GM18867 (cell line): ENCODE data around the gene KIF22.
A peak's percentile ranks its signal among the peaks of the same experiment; 100 is the strongest.
"Not testable (repeated sequence)": the region's sequence is repeated elsewhere in the genome, so short reads cannot be mapped to it uniquely, and the experiment has no call there.

ENCODE experiments used
- ATAC-seq: cut with Tn5 transposase; IDR thresholded peaks from one replicate; pipeline ENCODE4 v1.9.1; 2021; ENCODE audit warnings: mild to moderate bottlenecking, moderate library complexity; ENCODE audit not compliant: unreplicated experiment

Gene KIF22

DNA sequence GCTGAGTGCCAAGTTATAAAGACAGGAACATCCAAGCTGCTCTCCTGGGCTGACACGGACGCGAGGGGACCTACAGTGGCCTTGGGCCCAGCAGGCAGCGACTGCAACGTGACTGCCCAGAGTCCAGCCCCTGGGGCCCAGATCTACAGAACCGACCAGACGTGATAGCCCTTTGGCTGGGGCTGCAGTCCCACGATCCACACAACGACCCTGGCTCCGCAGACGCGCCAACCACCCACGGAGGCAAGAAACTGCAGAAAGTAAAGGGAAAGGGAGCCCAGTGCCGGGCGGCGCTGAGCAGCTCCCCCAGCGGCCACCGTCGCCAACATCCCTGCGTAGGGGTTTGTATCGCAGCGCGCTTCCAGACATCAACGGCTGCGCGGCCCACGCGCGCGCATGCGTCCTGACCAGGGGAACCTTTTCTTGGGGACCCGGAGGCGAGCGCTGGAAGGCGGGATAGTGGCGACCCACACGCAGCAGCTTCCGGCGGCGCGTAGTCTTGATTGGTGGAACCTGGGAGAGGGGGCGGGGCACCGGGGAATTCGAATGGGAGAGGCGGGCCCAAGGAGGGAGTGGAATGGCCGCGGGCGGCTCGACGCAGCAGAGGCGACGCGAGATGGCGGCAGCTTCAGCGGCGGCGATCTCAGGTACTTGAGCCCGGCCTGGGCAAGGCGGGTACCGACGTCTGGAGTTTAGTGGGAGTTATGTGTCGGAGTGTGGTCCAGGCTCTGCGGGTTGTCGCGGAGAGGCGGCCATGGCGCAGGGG, at the start of gene KIF22:
TSS of gene KIF22 (plus strand) at position 569 of the 766 bp plus-strand sequence. CDS start at position 578, 9 bp downstream.
- ATAC-seq = peak; percentile 89

DNA sequence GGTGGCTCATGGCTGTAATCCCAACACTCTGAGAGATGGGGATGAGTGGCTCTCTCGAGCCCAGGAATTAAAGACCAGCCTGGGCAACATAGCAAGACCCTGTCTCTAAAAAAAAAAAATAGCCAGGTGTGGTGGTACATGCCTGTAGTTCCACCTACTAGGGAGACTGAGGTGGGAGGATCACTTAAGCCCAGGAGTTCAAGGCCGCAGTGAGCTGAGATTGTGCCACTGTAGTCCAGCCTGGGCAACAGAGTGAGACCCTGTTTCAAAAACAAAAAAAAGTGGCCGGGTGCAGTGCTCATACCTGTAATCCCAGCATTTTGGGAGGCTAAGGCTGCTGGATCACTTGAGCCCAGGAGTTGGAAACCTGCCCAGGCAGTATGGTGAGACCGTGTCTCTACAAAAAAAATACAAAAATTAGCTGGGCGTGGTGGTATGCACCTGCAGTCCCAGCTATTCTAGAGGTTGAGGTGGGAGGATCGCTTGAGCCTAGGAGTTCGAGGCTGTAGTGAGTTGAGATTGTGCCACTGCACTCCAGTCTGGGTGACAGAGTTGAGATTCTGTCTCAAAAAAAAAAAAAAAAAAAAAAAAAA, 47.8 kb upstream of the KIF22 start:
- ATAC-seq = no peak

DNA sequence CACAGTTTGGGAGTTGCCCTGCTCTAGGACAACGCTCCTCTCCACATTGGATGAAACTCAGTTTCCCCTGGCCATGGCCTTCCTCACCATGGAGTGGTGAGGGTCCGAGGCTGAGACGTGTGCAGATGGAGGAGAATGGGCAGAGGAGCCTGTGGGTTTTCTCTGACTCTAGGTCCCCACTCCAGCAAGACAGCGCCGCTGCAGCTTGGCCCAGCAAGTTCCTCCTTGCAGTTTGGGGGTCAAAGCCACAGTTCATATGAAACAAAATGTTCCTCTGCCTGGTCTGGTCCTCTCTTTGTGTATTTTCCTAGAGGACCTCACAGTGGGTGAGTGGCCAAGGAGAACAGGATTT, 47.1 kb upstream of the KIF22 start:
- no peak for ATAC-seq

DNA sequence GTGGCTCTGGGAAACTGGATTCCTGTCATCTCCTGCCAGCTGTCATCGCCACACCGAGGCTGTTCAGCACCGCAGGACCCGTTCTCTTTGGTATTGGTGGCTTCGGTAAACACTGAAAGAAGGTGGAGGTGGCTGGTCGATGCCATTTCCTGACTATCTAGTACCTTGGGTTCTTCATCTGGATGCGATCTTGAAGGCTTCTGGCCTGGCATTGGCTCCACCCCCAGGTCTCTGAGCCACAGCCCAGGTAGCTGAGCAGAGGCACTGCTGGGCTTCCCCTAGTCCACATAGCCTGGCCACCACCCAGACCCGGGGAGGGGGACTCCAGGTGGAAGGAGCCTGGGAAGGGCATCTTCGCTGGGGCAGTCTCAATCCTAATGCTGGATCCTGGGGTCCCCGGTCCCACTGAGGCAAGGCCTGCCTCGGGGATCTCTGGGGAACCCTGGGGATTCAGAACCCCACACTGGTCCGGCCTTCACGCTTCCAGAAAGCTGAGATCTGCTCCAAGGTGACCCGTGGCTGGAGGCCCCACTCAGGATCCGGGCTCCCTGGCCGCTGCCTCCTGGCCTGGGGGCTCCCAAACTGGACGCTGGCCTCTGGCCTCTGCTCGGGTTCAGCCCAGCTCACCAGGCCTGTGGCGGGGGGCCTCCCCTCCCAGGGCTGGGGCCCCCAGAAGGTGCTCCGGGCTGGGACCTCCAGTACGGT, 46.6 kb upstream of the KIF22 start:
- no peak for ATAC-seq

DNA sequence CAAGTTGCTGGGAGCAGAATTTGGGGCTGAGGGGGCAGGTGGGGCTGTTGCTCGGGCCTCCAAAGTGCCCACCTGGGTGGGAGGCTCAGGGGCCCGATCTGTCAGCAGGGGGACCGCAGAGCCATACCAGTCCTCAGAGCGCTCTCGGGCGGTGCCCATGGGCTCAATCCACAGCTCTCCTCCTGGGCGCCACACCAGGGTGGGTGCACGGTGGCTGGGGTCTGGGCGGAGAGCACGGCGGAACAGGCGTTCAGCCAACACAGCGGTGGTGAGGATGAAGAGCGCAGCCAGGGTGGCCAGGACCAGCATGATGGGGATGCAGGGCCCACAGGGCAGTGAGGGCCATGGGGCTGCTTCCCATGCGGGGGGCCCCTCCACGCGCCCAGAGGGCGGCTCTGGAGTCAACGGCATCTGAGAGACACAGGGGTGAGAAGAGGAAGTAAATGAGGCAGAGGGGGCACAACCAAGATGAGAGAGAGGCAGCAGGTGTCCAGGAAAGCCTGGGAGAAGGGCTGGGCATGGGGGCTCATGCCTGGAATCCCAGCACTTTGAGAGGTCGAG, 45.9 kb upstream of the KIF22 start:
- no peak for ATAC-seq

DNA sequence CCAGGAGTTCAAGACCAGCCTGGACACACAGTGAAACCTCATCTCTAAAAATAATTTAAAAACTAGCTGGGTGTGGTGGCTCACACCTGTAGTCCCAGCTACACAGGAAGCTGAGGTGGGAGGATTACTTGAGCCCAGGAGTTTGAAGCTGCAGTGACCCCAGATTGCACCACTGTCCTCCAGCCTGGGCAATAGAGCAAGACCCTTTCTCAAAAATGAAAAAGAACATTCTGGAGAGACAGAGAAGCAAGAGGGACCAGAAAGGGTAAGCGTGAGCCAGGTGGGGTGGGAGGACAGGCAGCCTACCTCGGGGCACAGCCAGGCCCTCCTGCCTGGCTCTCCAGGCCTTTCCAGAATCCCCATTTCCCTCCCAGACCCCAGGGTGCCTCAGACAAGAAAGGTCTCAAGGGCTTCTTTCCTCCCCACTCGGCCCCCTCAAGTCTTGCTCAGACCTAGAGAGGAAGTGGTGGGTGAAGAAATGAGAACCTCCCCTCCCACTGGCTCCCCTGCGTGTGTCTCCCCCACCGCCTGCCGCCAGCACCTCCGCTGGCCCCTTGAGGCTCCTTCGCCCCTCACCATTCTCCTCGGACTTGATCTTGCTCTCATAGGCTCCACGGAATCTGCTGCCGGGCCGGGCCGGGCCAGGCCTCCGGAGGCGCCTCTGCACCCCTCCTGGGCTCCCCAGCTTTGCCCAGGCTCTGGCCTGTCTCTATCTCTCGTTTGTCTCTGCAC, 45.3 kb upstream of the KIF22 start:
- ATAC-seq = peak; percentile 38

DNA sequence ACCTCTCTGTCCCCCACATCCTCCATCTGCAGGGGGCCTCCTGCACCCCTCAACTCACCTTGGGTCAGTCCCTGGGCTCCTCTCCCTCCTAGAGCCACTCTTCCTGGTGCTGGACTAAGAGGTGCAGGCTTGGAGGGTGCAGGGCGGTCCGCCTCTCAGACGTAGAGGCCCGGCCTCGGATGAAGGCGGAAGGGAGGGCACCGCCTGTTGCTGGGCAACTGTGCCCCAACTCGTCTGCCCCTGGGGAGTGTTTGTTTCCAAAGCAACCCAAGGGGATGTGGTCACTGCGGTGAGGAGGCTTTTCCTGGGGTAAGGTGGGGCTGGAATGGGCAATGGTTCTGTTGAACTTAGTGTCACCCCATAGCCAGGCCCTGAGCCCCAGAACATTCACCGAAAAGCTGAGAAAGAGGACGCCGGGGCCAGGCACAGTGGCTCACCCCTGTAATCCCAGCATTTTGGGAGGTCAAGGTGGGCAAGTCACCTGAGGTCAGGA, 44.7 kb upstream of the KIF22 start, which contains the start of gene C16orf54:
TSS of gene C16orf54 (minus strand) at position 138 of the 493 bp plus-strand sequence. CDS start 1,039 bp downstream, outside the sequence.
- ATAC-seq = peak; percentile 83

DNA sequence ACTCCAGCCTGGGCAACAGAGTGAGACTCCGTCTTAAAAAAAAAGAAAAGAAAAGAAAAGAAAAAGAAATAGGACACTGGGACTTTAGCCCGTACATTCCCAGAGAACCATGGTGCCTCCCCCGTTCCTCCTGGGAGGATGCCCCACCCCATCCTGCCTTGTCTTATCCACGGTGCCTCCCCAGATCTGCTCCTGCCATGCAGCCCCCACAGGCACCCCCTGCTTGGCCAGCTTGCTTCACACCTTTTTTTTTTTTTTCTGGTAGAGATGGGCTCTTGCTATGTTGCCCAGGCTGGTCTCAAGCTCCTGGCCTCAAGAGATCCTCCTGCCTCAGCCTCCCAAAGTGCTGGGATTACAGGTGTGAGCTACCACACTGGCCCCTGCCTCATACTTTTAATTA, 44.0 kb upstream of the KIF22 start:
- not testable (repeated sequence) for ATAC-seq

DNA sequence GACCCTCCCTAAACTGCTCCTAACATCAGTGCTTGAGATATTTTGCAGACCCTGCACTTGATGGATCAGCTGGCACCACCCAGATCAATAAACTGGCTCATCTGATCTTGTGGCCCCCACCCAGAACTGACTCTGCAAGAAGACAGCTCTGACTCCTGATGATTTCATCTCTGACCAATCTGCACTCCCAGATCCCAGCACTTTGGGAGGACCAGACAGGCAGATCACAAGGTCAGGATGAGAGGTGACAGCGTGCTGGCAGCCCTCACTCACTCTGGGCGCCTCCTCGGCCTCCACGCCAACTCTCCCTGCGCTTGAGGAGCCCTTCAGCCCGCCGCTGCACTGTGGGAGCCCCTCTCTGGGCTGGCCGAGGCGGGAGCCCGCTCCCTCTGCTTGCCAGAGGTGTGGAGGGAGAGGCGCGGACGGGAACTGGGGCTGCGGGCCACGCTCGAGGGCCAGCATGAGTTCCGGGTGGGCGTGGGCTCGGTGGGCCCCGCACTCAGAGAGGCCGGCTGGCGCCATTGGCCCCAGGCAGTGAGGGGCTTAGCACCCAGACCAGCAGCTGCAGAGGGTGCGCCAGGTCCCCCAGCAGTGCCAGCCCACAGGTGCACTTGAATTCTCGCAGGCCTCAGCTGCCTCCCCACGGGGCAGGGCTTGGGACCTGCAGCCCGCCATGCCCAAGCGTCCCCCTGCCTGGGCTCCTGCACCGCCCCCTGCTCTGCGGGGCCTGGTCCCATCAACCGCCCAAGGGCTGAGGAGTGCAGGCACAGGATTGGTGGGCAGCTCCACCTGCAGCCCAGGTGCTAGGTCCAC, 42.4 kb upstream of the KIF22 start:
- no peak for ATAC-seq

DNA sequence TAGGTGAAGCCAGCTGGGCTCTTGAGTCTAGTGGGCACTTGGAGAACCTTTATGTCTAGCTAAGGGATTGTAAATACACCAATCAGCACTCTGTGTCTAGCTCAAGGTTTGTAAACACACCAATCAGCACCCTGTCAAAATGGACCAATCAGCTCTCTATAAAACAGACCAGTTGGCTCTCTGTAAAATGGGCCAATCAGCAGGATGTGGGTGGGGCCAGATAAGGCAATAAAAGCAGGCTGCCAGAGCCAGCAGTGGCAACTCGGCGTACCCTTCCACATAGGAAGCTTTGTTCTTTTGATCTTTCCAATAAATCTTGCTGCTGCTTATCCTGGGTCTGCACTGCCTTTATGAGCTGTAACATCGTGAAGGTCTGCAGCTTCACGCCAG, 41.8 kb upstream of the KIF22 start:
- not testable (repeated sequence) for ATAC-seq

DNA sequence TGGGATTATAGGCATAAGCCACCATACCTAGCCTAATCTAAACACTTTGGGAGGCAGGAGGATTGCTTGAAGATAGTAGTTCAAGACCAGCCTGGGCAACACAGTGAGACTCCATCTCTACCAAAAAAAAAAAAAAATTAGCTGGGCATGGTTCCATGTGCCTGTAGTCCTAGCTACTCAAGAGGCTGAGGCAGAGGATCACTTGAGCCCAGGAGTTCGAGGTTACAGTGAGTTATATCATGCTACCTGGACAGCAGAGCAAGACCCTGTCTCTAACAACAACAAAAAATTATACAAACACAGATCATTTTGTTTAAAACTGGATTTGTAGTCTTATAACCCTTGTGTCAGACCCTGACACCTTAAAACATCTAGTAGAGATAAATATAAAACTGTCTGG, 37.0 kb upstream of the KIF22 start:
- no peak for ATAC-seq

DNA sequence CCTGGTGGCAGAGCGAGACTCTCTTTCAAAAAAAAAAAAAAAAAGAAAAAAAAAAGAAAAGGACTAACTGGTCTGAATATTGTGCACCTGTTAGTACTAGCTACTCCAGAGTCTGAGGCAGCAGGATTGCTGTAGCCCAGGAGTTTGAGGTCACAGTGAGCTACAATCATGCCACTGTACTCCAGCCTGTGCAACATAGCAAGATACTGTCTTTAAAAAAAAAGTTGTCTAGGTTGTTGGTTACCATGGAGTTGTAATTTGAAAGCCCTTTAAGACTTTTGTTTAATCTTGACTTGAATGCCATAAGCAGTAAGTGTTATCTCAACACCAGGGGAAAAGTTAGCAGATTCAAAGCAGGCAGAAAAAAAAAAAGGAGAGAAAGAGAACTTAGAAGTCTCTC, 33.9 kb upstream of the KIF22 start:
- ATAC-seq = no peak

DNA sequence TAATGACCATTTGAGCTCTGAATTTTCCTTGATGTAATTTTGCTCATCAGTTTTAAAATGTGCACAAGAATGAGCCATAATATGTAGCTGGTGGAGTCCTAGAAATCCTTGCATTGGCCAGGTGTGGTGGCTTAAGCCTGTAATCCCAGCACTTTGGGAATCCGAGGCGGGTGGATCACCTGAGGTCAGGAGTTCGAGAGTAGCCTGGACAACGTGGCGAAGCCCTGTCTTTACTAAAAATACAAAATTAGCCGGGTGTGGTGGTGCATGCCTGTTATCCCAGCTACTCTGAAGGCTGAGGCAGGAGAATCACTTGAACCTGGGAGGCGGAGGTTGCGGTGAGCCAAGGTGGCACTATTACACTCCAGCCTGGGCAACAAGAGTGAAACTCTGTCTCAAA, 33.5 kb upstream of the KIF22 start:
- not testable (repeated sequence) for ATAC-seq

DNA sequence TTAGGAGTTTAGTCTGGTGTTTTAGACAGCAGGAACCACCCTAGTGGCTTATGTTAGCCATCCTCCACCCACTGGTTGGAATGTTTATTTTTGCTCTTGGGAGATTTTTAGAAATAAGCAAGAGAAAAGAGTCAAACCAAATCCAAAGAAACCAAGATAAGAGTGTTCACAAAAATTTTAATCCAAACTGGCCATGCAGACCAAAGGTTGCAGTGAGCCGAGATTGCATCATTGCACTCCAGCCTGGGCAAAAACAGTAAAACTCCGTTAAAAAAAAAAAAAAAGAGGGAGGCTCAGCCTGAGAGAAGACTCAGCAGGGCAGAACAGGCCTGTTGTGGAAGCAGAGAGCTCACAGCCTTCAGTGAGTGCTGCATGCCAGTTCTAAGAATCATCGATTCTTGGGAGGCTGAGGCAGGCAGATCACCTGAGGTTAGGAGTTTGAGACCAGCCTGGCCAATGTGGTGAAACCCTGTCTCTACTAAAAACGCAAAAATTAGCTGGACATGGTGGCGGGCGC, 32.5 kb upstream of the KIF22 start:
- no peak for ATAC-seq

DNA sequence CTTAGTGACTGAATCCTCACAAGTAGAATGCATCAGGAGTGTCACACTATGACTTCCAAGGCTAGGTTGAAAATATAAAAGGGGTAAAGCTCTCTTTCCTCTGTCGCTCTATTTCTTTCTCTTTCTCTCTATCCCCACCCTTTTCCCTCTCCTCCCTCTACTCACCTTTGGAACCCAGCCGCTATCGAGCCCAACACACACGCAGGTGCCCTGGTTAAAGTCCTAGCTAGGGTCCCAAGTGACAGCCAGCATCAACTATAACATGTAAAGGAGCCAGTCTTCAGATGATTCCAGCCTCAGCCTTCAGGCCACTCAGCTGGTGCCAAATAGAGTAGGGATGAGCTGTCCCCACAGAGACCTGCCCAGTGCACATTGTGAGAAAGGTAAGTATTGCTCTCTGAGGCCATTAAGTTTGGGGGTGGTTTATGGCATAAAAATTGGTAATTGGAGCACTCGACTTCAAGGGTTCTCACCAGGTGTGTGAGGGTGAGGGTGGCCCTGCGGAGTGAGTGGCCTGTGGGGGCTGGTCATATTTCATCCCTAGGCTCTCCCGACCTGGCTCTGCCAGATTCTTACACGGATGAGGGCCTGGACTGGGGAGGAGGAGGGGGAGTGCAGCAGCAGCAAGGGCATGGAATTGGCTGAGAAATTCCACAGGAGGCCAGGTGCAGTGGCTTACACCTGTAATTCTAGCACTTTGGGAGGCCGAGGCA, 29.8 kb upstream of the KIF22 start:
- ATAC-seq = no peak

DNA sequence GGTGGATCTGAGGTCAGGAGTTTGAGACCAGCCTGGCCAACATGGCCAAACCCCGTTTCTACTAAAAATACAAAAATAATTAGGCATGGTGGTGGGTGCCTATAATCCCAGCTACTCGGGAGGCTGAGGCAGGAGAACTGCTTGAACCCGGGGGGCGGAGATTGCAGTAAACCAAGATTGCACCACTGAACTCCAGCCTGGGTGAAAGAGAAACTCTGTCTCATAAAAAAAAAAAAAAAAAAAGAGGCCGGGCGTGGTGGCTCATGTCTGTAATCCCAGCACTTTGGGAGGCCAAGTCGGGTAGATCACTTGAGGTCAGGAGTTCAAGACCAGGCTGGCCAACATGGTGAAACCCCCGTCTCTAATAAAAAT, 29.3 kb upstream of the KIF22 start:
- ATAC-seq = not testable (repeated sequence)

DNA sequence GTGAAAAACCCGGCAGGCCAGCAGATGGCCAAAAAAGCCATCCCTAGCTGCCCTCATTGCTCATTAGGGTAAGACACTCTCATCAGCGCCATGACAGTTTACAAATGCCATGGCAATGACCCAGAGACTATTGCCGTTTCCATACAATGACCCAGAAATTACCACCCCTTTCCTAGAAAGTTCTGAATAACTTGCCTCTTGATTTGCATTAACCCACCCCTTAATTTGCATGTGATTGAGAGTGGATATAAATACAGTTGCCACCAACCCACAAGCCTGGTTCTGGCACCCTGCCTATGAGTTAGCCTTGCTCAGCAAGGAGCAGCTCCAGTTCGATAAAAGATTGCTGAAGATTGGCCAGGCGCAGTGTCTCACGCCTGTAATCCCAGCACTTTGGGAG, 28.7 kb upstream of the KIF22 start:
- ATAC-seq = no peak

DNA sequence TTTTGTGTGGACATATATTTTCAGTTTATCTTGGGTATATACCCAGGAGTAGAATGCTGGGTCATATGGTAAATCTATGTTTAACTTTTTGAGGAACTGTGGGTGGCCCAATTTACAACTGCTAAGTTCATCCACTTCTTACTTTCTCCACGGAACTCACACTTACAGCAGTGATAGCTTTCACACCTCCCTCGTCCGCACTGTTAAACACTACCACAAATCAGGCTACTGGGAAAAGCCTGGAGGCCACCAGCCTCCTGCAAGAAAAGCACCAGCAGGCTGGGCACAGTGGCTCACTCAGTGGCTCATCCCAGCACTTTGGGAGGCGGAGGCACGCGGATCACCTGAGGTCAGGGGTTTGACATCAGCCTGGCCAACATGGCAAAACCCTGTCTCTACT, 27.2 kb upstream of the KIF22 start:
- ATAC-seq = no peak
